Stimulated activated CD4-positive, alpha-beta T cell treated with anti-CD3 and anti-CD28 coated beads, Interleukin-1b, Interleukin-23, amount 100 ng/mL, for 1 hour (primary cell): ENCODE data around the gene ANXA6.
A peak's percentile ranks its signal among the peaks of the same experiment; 100 is the strongest.

Experiments
- DNase-seq, 2 donors: peaks; one replicate each; pipeline ENCODE4 v3.0.0-alpha.2; 2020; ENCODE audit warnings: low read depth in 2 of 2

Gene ANXA6

DNA sequence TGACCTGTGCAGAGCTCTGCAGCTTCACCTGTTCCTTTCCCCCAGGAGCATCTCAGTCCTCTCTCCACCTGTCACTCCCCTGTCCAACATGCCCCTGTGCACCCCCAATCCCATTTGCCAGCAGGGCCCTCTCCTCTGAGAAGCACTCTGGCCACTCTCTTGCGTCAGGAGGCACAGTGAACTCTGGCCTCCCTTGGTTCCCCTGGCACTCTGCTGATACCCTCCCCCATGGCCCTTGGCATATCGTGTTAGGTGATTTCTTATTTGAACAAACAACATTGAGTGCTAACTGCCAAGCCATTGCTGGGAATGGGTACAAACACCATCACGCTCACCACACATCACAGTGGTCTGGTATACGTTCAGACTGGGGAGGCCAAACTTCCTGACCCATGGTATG, 55.8 kb downstream of the ANXA6 start:
- no peak for DNase-seq

DNA sequence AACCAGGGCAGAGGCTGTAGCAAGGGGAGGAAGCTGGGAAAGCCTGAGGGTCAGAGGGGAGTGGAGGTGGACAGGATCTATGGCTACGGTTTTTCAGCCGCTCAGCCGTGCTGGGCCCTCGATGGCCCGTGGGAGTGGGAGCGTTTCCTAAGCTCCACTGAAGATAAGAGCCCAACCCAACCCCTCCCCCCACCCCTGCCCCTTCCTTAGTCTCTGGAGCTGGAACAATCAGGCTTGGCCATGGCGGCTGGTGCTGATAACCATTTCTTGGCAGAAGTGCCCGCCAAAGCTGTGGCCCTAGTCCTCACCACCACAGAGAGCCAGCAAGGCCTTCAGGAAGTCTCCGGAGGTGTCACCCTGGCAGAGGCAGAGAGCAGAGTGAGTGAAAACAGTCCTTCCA, 56.4 kb downstream of the ANXA6 start:
- DNase-seq, result no peak

GRCh38 chr5:151100681-151101080, 56.9 kb downstream of the ANXA6 start:
- no peak for DNase-seq

GRCh38 chr5:151098768-151099121, 58.8 kb downstream of the ANXA6 start:
- DNase-seq, result no peak

DNA sequence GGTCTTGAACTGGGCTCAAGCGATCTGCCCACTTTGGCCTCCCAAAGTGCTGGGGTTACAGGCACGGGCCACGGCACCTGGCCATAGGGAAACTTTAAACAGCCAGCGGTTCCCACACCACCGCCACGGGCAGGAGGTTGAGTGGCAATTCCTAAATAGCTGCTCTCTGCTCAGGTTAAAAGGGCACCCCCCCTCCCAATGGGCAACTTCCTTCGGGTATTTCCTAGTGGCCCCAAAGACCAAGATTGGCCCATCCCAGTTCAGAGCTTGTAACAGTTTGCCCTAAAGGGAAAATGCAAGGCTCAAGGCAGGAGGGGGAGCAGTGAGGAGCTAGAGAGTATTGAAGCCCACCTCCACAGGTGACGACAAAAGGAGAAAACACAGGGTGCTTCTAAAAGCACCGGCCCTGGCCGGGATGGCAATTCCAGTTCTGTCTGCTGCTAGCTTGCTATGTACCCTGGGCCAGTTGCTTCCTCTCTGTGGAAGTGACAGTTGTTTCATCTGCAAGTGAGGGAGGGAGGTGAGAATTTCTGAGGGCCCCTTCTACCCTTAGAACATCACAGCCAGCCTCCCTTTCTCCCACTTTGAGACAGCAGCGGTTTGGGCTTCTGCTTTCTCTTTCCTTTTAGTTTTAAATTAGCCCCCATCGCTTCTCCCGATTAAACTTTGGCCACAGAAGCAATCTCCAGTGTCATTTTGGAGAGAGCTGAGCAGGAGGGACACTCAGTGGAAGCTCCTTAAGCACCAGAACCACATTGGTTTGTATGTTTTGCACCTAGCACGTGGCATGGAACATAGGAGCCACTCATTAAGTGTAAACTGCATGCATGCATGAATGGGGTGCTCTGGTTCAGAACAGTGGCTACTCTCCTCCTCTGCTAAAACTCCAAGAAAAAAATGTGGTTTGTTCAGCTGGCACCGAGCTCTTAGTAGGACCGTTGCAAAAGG, 59.5 kb downstream of the ANXA6 start:
- no peak for DNase-seq

DNA sequence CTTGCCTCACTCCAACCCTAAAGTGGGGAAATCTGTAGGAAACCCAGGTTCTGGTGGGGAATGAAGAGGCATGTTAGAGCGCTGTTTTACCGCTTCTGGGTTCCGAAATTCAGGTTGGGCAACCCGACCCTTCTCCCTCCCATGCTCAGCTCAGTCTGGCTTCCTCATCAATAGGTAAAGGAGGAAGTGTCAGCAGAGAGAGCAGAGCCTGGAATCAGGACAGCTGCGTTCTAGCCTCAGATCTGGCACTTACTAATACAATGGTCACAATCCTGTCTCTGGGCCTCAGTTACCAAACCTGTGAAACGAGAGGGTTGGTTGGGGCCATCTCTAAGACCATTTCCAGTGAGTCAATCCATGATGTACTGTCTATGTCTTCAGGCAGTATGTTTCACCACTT, 60.5 kb downstream of the ANXA6 start:
- no peak for DNase-seq

- DNase-seq, result no peak
Observed at GRCh38 chr5:151096001-151096373, 61.6 kb downstream of the ANXA6 start.

- DNase-seq, result no peak
Observed at GRCh38 chr5:151095341-151096000, 62.1 kb downstream of the ANXA6 start.

DNA sequence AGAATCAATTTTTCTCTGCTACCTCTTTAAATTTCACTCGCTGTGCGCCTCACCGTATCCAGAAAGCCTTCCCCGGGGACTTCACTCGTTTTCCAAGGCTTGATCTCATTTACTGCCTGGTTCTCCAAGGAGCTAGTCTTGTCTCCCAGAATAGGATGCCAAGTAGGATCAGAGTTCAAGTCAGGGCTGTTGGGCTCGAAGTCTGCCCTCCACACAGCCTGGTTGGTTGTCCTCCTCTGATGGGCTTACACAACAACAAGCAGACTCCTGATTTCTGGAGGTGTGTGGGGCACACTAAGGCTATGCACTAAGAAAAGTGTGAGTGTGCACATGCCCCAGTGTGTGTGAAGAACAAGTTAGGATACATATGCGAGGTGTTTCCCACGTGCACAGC, 62.7 kb downstream of the ANXA6 start:
- DNase-seq, result no peak

- DNase-seq, result no peak
Observed at GRCh38 chr5:151094030-151094851, 63.3 kb downstream of the ANXA6 start.

DNA sequence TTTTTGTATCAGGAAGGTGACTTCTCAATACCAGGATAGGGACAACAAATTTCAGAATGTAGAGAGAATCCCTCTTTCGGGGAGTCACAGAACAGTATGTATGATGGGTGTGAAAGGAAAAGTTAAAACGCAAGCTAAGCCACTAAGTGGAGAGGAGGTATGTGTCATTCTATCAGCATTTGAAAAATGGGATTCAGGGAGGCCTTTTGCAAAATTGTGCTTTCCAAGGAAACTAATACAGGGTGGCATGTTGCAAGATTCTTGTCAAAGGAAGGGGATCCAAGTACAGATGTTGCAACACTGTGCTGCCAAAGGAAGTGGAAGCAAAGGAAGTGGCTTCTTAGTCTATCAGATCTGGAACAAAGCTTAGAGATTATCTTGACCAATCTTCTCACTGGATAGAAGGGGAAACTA, 64.1 kb downstream of the ANXA6 start:
- DNase-seq, result no peak

- no peak for DNase-seq
Observed at GRCh38 chr5:151092762-151093161, 64.8 kb downstream of the ANXA6 start.

GRCh38 chr5:151089726-151090125, 67.9 kb downstream of the ANXA6 start:
- DNase-seq, result no peak

- no peak for DNase-seq
Observed at GRCh38 chr5:151088986-151089385, 68.6 kb downstream of the ANXA6 start.

GRCh38 chr5:151087486-151087885, 70.1 kb downstream of the ANXA6 start:
- no peak for DNase-seq

DNA sequence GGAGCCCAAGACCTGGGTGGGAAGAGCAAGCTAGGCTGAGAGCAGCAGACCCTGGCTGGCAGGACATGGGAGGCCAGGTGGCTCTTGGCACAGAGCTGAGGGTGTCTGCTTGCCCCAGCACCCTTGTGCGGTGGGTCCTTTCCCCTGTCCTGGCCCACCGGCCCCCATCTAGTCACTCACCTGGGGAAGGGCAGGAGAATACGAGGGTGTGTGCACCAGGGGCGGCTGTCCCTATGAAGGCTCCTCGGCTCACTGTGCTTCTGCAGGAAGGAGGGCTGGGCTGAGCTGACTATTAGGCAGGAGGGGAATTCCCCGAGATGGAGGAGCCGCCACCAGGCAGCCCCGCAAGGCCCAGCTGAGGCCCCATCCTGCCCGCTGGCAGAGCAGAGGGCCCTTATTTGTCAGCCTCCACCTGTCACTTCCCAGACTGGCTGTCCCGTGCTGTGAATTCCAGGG, 70.6 kb downstream of the ANXA6 start:
- peak; percentile 19 to 46 for DNase-seq

DNA sequence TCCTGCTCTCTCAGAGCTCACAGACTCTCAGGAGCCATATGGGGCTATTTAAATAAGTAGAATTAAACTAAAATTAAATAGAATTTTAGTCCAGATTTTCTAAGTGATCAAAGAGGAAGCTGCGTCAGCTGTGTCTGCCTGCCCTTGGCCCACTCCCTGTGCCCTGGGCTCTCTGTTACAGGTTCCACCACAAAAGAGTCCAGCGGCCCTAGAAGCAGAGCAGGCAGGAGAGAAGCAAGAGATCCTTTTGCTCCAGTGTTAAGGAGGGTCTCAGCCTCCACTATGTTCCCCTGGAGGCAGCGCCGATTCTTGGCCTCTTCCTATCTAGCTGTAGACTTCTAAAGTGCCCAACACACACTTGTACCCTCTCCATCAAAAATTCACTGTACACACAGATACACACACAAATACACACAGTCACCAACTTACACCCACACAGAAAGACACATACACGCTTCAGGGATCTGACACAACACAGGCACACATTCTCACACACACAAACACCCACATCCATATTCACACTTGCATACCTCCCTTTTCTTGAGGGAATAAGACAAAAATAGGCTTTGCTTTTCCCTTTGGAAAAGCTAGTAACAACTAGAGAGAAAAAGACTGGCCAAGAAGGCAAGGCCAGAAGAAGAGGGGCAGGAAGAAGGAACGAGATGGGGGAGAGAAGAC, 71.2 kb downstream of the ANXA6 start:
- DNase-seq, result no peak

- DNase-seq, result no peak
Observed at GRCh38 chr5:151085517-151086041, 72.0 kb downstream of the ANXA6 start.

GRCh38 chr5:151084363-151084762, 73.2 kb downstream of the ANXA6 start:
- DNase-seq, result no peak

DNA sequence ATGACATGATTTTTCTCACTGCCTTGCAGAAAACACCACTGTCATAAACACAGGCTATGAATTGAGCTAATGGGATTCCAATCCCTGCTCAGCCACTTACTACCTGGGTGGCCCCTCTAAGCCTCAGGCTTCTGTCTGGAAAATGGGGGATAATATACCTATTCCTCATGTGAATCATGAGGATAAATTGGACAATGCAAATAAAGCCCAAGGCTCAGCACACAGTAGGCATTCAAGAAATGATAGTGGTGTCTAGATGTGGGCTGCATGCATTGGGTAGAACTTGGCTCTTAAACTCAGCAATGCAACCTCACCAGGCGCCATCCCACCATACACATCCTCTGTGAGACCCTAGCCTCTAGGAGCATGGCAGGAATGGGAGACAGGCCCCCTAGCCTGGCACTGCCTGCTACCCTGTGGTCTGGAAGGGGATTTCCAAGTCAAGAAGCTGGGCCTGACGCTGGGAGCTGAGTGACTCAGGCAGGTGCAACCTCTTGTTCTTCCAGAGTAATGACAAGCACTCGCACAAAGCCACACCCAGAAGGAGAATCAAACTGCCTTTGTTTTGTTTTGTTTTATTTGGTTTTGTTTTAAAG, 74.4 kb downstream of the ANXA6 start:
- peak; percentile 31 to 44 for DNase-seq

GRCh38 chr5:151082282-151082902, 75.2 kb downstream of the ANXA6 start:
- no peak for DNase-seq
